DND-41 (cell line): Measurements from ENCODE around the gene PDE6A.

Experiments used
- ATAC-seq: fragments of 200-7000 bp; cut with Tn5 transposase; 3 replicates; pipeline ENCODE4 v1.9.1; 2021; ENCODE audit warnings: low read depth; ENCODE audit not compliant: insufficient read depth
- DNase-seq: peaks from one replicate; pipeline ENCODE4 v3.0.0-alpha.2; 2020
- H2AFZ ChIP-seq: 2 replicates; pipeline ENCODE4 v1.6.0; 2012; ENCODE audit warnings: low read depth, low read length
- H3K27ac ChIP-seq: 2 replicates; pipeline ENCODE4 v1.5.1; 2012; ENCODE audit warnings: low read length, inconsistent platforms
- H3K27me3 ChIP-seq: fragments of 200-600 bp; sonication (generic); 2 replicates; pipeline ENCODE4 v1.6.0; 2012; ENCODE audit warnings: low read length, mild to moderate bottlenecking, inconsistent platforms; ENCODE audit not compliant: insufficient read depth, poor library complexity
- H3K36me3 ChIP-seq: 2 replicates; pipeline ENCODE4 v1.5.1; 2012; ENCODE audit warnings: low read length, inconsistent platforms; ENCODE audit not compliant: insufficient read depth
- H3K4me1 ChIP-seq: 2 replicates; pipeline ENCODE4 v1.5.1; 2012; ENCODE audit warnings: mild to moderate bottlenecking, low read length; ENCODE audit not compliant: insufficient read depth
- H3K4me2 ChIP-seq: 2 replicates; pipeline ENCODE4 v1.6.0; 2012; ENCODE audit warnings: mild to moderate bottlenecking, moderate library complexity, low read length, inconsistent platforms; ENCODE audit not compliant: insufficient read depth
- H3K4me3 ChIP-seq, 2 experiments: fragments of 200-600 bp in 1 of 2; shearing (Covaris generic) in 1 of 2; 2 replicates each; pipeline ENCODE4 v1.5.1; 2012 to 2016; ENCODE audit warnings: inconsistent platforms in 2 of 2, low read length in 2 of 2, mild to moderate bottlenecking in 2 of 2, low read depth in 1 of 2, moderate library complexity in 1 of 2
- H3K79me2 ChIP-seq: 2 replicates; pipeline ENCODE4 v1.6.0; 2012; ENCODE audit warnings: low read length, inconsistent platforms; ENCODE audit not compliant: insufficient read depth
- H3K9ac ChIP-seq: 2 replicates; pipeline ENCODE4 v1.6.0; 2012; ENCODE audit warnings: low read depth, mild to moderate bottlenecking, inconsistent platforms, low read length, moderate library complexity
- H3K9me3 ChIP-seq: 2 replicates; pipeline ENCODE4 v1.5.1; 2012; ENCODE audit warnings: low read length, moderate library complexity, mild to moderate bottlenecking, inconsistent platforms; ENCODE audit not compliant: insufficient read depth, severe bottlenecking
- H4K20me1 ChIP-seq: 2 replicates; pipeline ENCODE4 v1.6.0; 2012; ENCODE audit warnings: low read length; ENCODE audit not compliant: insufficient read depth
- EZH2 ChIP-seq: IDR thresholded peaks from 3 replicates; pipeline ENCODE4 v1.6.1; 2012; ENCODE audit warnings: borderline replicate concordance, low read depth, mild to moderate bottlenecking, moderate library complexity, low read length, inconsistent platforms; ENCODE audit not compliant: severe bottlenecking
- TF ChIP-seq, protein P1 (sequence below): IDR thresholded peaks from 2 replicates; pipeline ENCODE4 v1.5.1; 2012; ENCODE audit warnings: borderline replicate concordance, low read length, moderate library complexity, mild to moderate bottlenecking; ENCODE audit not compliant: poor library complexity, severe bottlenecking; ENCODE audit errors: extremely low read depth

Gene PDE6A

DNA sequence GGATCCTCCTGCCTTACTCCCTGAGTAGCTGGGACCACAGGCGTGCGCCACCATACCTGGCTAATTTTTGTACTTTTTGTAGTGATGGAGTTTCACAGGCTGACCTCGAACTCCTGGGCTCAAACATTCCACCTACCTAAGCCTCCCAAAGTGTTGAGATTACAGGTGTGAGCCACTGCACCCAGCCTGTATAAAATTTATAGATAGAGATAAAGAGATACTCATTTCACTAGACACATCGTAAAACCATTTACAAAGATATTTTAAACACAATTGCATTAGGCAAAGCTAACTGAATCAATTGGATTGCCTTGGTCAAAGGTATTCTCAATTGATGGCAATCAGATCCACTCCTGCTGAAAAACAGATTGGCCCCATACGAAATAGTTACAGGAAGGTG, 52.0 kb downstream of the PDE6A start:
- H3K36me3 ChIP-seq, result no peaks in the 10 kb centered on the region
- DNase-seq (no peak), ATAC-seq (no peak)
- no peaks in the 10 kb centered on the region for H3K79me2 ChIP-seq
- H3K9ac ChIP-seq, result no peak overlapping the region
- peaks cover 10% of the 10 kb centered on the region for H3K27me3 ChIP-seq
- no peak overlapping the region for H3K4me2 ChIP-seq
- H3K27ac ChIP-seq, result no peak overlapping the region
- TF ChIP-seq EZH2, result no peak
- TF ChIP-seq, protein P1, sequence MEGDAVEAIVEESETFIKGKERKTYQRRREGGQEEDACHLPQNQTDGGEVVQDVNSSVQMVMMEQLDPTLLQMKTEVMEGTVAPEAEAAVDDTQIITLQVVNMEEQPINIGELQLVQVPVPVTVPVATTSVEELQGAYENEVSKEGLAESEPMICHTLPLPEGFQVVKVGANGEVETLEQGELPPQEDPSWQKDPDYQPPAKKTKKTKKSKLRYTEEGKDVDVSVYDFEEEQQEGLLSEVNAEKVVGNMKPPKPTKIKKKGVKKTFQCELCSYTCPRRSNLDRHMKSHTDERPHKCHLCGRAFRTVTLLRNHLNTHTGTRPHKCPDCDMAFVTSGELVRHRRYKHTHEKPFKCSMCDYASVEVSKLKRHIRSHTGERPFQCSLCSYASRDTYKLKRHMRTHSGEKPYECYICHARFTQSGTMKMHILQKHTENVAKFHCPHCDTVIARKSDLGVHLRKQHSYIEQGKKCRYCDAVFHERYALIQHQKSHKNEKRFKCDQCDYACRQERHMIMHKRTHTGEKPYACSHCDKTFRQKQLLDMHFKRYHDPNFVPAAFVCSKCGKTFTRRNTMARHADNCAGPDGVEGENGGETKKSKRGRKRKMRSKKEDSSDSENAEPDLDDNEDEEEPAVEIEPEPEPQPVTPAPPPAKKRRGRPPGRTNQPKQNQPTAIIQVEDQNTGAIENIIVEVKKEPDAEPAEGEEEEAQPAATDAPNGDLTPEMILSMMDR, result no peak
- H3K4me3 ChIP-seq, result no peak overlapping the region
- H3K9me3 ChIP-seq, result no peaks in the 10 kb centered on the region
- H4K20me1 ChIP-seq, result no peaks in the 10 kb centered on the region
- no peaks in the 10 kb centered on the region for H3K4me1 ChIP-seq
- no peak overlapping the region for H2AFZ ChIP-seq

DNA sequence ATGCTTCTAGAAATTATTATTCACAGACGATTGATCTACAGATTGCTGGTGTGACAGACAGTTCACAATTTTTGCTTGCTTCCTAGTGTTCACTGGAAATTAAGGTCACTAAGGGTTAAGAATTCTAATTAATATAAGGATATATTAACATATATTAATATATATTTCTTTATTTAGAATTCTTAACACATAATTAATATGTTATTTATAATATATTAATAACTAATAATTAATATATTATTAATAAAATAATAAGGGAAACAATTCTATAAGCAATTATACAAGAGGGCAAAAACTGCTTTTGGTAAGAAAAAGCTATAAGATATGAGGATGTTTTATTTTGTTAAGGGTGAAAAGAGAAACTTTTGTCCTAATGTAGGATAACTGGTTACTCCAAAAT, 56.3 kb downstream of the PDE6A start:
- ATAC-seq (no peak), DNase-seq (no peak)
- no peaks in the 10 kb centered on the region for H3K9me3 ChIP-seq
- H3K9ac ChIP-seq, result no peak overlapping the region
- H3K4me3 ChIP-seq, result no peak overlapping the region
- H3K4me2 ChIP-seq, result no peak overlapping the region
- H3K27me3 ChIP-seq, result no peaks in the 10 kb centered on the region
- no peaks in the 10 kb centered on the region for H3K4me1 ChIP-seq
- no peaks in the 10 kb centered on the region for H4K20me1 ChIP-seq
- H3K36me3 ChIP-seq, result no peaks in the 10 kb centered on the region
- TF ChIP-seq EZH2, result no peak
- TF ChIP-seq, protein P1, result no peak
- H3K27ac ChIP-seq, result no peak overlapping the region
- H3K79me2 ChIP-seq, result no peaks in the 10 kb centered on the region
- H2AFZ ChIP-seq, result no peak overlapping the region

DNA sequence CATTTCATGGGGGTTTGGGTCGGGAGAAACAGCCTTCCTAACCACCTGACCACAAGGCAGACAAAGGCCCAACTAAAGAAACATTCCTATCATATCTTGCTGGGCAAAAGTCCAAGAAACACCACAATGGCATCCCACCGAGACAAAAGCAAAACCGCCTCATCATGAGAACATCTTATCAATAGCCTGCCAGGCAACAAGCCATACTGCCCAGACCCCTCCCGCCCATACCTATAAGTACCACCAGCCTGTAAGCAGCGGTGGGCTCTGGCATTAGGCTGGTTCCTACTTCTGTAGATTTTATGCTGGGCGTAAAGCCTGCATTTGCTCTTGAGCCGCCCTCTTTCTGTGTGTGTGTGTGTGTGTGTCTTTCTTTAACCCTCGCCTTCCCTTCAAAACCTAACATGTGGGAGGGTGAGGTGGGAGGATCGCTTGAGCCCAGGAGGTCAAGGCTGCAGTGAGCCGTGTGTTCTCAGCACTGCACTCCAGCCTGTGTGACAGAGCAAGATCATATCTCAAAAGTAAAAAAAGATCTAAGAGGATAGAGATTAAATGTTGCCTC, 56.9 kb downstream of the PDE6A start:
- Histone ChIP-seq H3K36me3 (no peaks in the 10 kb centered on the region), H3K4me1 (no peaks in the 10 kb centered on the region), H3K4me3 (no peak overlapping the region), H3K9me3 (no peaks in the 10 kb centered on the region), H3K27ac (no peak overlapping the region), H3K9ac (no peak overlapping the region), H4K20me1 (no peaks in the 10 kb centered on the region), H3K27me3 (no peaks in the 10 kb centered on the region), H3K79me2 (no peaks in the 10 kb centered on the region), H2AFZ (no peak overlapping the region), H3K4me2 (no peak overlapping the region)
- TF ChIP-seq, protein P1, result no peak
- no peak for TF ChIP-seq EZH2
- ATAC-seq (no peak), DNase-seq (no peak)
